Measurements from ENCODE around the gene EML4. TPM values are rescaled to one million over a fixed set of nuclear protein-coding genes. Genes with fewer than 3 reads are reported as not detected.

EML4 gene
- total and polyA plus RNA-seq, 2 of the 13 experiments (the other 11 are each of a cell fraction or from before 2014, with no cell fraction given) = 243 to 476 TPM

- no peak for TF ChIP-seq PRDM15 (CRISPR knock-in tag; IDR thresholded peaks at IDR 0.05)
- no peak for TF ChIP-seq ZFP36L2 (CRISPR knock-in tag; IDR thresholded peaks at IDR 0.05)
- TF ChIP-seq, protein P1, sequence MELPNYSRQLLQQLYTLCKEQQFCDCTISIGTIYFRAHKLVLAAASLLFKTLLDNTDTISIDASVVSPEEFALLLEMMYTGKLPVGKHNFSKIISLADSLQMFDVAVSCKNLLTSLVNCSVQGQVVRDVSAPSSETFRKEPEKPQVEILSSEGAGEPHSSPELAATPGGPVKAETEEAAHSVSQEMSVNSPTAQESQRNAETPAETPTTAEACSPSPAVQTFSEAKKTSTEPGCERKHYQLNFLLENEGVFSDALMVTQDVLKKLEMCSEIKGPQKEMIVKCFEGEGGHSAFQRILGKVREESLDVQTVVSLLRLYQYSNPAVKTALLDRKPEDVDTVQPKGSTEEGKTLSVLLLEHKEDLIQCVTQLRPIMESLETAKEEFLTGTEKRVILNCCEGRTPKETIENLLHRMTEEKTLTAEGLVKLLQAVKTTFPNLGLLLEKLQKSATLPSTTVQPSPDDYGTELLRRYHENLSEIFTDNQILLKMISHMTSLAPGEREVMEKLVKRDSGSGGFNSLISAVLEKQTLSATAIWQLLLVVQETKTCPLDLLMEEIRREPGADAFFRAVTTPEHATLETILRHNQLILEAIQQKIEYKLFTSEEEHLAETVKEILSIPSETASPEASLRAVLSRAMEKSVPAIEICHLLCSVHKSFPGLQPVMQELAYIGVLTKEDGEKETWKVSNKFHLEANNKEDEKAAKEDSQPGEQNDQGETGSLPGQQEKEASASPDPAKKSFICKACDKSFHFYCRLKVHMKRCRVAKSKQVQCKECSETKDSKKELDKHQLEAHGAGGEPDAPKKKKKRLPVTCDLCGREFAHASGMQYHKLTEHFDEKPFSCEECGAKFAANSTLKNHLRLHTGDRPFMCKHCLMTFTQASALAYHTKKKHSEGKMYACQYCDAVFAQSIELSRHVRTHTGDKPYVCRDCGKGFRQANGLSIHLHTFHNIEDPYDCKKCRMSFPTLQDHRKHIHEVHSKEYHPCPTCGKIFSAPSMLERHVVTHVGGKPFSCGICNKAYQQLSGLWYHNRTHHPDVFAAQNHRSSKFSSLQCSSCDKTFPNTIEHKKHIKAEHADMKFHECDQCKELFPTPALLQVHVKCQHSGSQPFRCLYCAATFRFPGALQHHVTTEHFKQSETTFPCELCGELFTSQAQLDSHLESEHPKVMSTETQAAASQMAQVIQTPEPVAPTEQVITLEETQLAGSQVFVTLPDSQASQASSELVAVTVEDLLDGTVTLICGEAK (IDR thresholded peaks at IDR 0.05) = no peak
- TF ChIP-seq, protein P1 (CRISPR knock-in tag; IDR thresholded peaks at IDR 0.05) = no peak
- TF ChIP-seq ZSCAN22 (CRISPR knock-in tag; IDR thresholded peaks at IDR 0.05) = 0 out of 2 replicates have a peak, but pooled peaks have one; percentile 41
- no peak for TF ChIP-seq TAF15 (IDR thresholded peaks at IDR 0.05; ENCODE audit: low read depth, low read length, poor library complexity, severe bottlenecking)
- no peak for TF ChIP-seq PLRG1 (conservative IDR thresholded peaks at IDR 0.05)
- TF ChIP-seq, protein P2, sequence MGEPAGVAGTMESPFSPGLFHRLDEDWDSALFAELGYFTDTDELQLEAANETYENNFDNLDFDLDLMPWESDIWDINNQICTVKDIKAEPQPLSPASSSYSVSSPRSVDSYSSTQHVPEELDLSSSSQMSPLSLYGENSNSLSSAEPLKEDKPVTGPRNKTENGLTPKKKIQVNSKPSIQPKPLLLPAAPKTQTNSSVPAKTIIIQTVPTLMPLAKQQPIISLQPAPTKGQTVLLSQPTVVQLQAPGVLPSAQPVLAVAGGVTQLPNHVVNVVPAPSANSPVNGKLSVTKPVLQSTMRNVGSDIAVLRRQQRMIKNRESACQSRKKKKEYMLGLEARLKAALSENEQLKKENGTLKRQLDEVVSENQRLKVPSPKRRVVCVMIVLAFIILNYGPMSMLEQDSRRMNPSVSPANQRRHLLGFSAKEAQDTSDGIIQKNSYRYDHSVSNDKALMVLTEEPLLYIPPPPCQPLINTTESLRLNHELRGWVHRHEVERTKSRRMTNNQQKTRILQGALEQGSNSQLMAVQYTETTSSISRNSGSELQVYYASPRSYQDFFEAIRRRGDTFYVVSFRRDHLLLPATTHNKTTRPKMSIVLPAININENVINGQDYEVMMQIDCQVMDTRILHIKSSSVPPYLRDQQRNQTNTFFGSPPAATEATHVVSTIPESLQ (CRISPR knock-in tag; conservative IDR thresholded peaks at IDR 0.05) = no peak
- TF ChIP-seq ZNF496 (CRISPR knock-in tag; IDR thresholded peaks at IDR 0.05; ENCODE audit: insufficient replicate concordance) = no peak
- peak; percentile 91 for TF ChIP-seq NFIC (IDR thresholded peaks at IDR 0.05; ENCODE audit: low read length)
- TF ChIP-seq AKAP8 (CRISPR knock-in tag; IDR thresholded peaks at IDR 0.05) = 0 out of 2 replicates have a peak, but pooled peaks have one; percentile 23
- peak; percentile 84; the same call in 1 of the 2 replicates for TF ChIP-seq ZNF331 (CRISPR knock-in tag; IDR thresholded peaks at IDR 0.05)
- no peak for TF ChIP-seq ZNF101 (CRISPR knock-in tag; IDR thresholded peaks at IDR 0.05; ENCODE audit: borderline replicate concordance, low read depth)
- TF ChIP-seq ZKSCAN8 (CRISPR knock-in tag; IDR thresholded peaks at IDR 0.05; ENCODE audit: borderline replicate concordance) = peak; percentile 95
These were observed 22.3 kb downstream of the EML4 start (continued) for GRCh38 chr2:42191285-42192009.

Measured in HepG2 (cell line).